GM23338 (cell line): ENCODE results near the gene ETHE1. TPM values are rescaled to one million over a fixed set of nuclear protein-coding genes. Genes with fewer than 3 reads are reported as not detected.

Source experiments
- ATAC-seq: fragments of 200-7000 bp; cut with Tn5 transposase; 3 replicates; pipeline ENCODE4 v1.9.1; 2020
- DNase-seq: peaks from one replicate; pipeline ENCODE4 v3.0.0-alpha.2; 2015; ENCODE audit warnings: low spot score
- H2AFZ ChIP-seq: fragments of 200-600 bp; sonication (generic); 2 replicates; pipeline ENCODE4 v1.8.0; 2016; ENCODE audit warnings: antibody characterized with exemption, mild to moderate bottlenecking, moderate library complexity
- H3F3A ChIP-seq: fragments of 200-600 bp; sonication (generic); replicated peaks from 2 replicates; pipeline ENCODE4 v1.8.0; 2017; ENCODE audit warnings: antibody characterized with exemption, mixed run types, low read depth
- H3K27ac ChIP-seq: fragments of 200-600 bp; sonication (generic); 2 replicates; pipeline ENCODE4 v1.6.1; 2016; ENCODE audit warnings: low read depth
- H3K27me3 ChIP-seq: fragments of 200-600 bp; sonication (generic); 2 replicates; pipeline ENCODE4 v1.8.0; 2016; ENCODE audit warnings: mild to moderate bottlenecking, mixed run types, moderate library complexity; ENCODE audit not compliant: insufficient read depth
- H3K36me3 ChIP-seq: fragments of 200-600 bp; sonication (generic); 2 replicates; pipeline ENCODE4 v1.8.0; 2016; ENCODE audit warnings: mild to moderate bottlenecking; ENCODE audit not compliant: insufficient read depth
- H3K4me1 ChIP-seq: fragments of 200-600 bp; sonication (generic); 2 replicates; pipeline ENCODE4 v1.8.0; 2016; ENCODE audit warnings: mild to moderate bottlenecking, moderate library complexity; ENCODE audit not compliant: insufficient read depth
- H3K4me2 ChIP-seq: fragments of 200-600 bp; sonication (generic); 2 replicates; pipeline ENCODE4 v1.7.1; 2017; ENCODE audit warnings: mixed run types
- H3K4me3 ChIP-seq: fragments of 200-600 bp; sonication (generic); 2 replicates; pipeline ENCODE4 v1.6.1; 2016; ENCODE audit warnings: mixed run types
- H3K79me2 ChIP-seq: fragments of 200-600 bp; sonication (generic); replicated peaks from 2 replicates; pipeline ENCODE4 v1.8.0; 2017; ENCODE audit warnings: mild to moderate bottlenecking; ENCODE audit not compliant: insufficient read depth
- H3K9me2 ChIP-seq: fragments of 200-600 bp; sonication (generic); 2 replicates; pipeline ENCODE4 v1.8.0; 2017; ENCODE audit not compliant: insufficient read depth
- H4K20me1 ChIP-seq: fragments of 200-600 bp; sonication (generic); replicated peaks from 2 replicates; pipeline ENCODE4 v1.8.0; 2017; ENCODE audit warnings: mild to moderate bottlenecking; ENCODE audit not compliant: insufficient read depth
- H3K27ac Mint-ChIP-seq: 2 replicates; pipeline ENCODE4 v1.8.0; 2020; ENCODE audit warnings: inconsistent platforms, mild to moderate bottlenecking, moderate library complexity, mixed read lengths
- H3K27me3 Mint-ChIP-seq: 3 replicates; pipeline ENCODE4 v1.8.0; 2022; ENCODE audit warnings: low read depth, mild to moderate bottlenecking, moderate library complexity, mixed read lengths, inconsistent platforms; ENCODE audit not compliant: insufficient read depth, poor library complexity
- H3K36me3 Mint-ChIP-seq: 3 replicates; pipeline ENCODE4 v1.8.0; 2021; ENCODE audit warnings: low read depth, mild to moderate bottlenecking, inconsistent platforms, moderate library complexity, mixed read lengths
- H3K4me1 Mint-ChIP-seq: 3 replicates; pipeline ENCODE4 v1.8.0; 2020; ENCODE audit warnings: mild to moderate bottlenecking, inconsistent platforms, mixed read lengths
- H3K4me3 Mint-ChIP-seq: 3 replicates; pipeline ENCODE4 v1.8.0; 2021; ENCODE audit warnings: moderate library complexity, mild to moderate bottlenecking, inconsistent platforms, mixed read lengths
- H3K9me3 Mint-ChIP-seq: 3 replicates; pipeline ENCODE4 v1.8.0; 2020; ENCODE audit warnings: moderate library complexity, mild to moderate bottlenecking, inconsistent platforms, mixed read lengths
- EZH2 ChIP-seq: fragments of 200-600 bp; sonication (generic); IDR thresholded peaks from one replicate; pipeline ENCODE4 v1.8.0; 2017; ENCODE audit warnings: antibody characterized with exemption, mild to moderate bottlenecking, low read depth; ENCODE audit not compliant: unreplicated experiment
- NANOG ChIP-seq: IDR thresholded peaks from 2 replicates; pipeline ENCODE4 v1.6.1; 2016; ENCODE audit warnings: antibody characterized with exemption, borderline replicate concordance
- POLR2AphosphoS5 ChIP-seq: IDR thresholded peaks from 2 replicates; pipeline ENCODE4 v1.6.1; 2016; ENCODE audit warnings: antibody characterized with exemption, low read depth
- ZNF331 ChIP-seq: fragments of 250-450 bp; sonication (Bioruptor Pico); IDR thresholded peaks from 2 replicates; pipeline ENCODE4 v1.5.0; 2020; ENCODE audit warnings: low read depth, mild to moderate bottlenecking, moderate library complexity
- polyA plus RNA-seq: library from polyadenylated mRNA; unstranded; fragments of >200 nt; fragmentation: Nextera tagmentation; extraction: Ambion mirVana; gene quantifications from 2 replicates; pipeline ENCODE4 v1.2.1, GENCODE V29; 2016
- total RNA-seq: library from RNA; depleted of rRNA; stranded (reverse); fragments of >200 nt; shearing (Covaris generic); gene quantifications from 2 replicates; pipeline ENCODE4 v1.2.3, GENCODE V29; 2014
- TF ChIP-seq, protein P1 (sequence below): IDR thresholded peaks from 2 replicates; pipeline ENCODE4 v1.6.1; 2016; ENCODE audit warnings: antibody characterized with exemption
- TF ChIP-seq, protein P2 (sequence below): IDR thresholded peaks from one replicate; pipeline ENCODE4 v1.6.1; 2018; ENCODE audit warnings: antibody characterized with exemption; ENCODE audit not compliant: unreplicated experiment
- TF ChIP-seq, protein P3 (sequence below): fragments of 250-450 bp; sonication (Bioruptor Pico); IDR thresholded peaks from 2 replicates; pipeline ENCODE4 v1.5.0; 2020; ENCODE audit warnings: mild to moderate bottlenecking, moderate library complexity

ETHE1 gene
- total and polyA plus RNA-seq, 2 experiments from 2014 or later = 11.1 to 25.5 TPM

DNA sequence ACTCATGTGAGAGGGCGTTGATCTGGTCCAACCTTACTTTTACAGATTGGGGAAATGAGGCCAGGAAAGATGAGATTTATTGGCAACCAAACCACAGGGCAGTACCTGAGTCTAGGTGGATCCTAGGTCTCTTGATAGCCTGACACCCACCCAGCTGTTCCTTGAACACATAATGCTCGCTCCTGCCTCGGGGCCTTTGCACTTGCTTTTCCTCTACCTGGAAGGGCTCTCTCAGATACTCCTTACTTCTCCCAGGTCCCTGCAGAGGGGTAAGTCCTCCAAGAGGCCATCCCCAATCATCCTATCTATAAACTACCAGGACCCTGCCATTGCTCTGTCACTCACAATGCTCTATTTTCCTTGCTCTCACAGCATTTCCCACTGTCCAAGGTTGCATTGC is 13.4 kb upstream of the ETHE1 start:
- Histone ChIP-seq H3K27me3 (no peaks in the 10 kb centered on the region), H3K27ac (no peak overlapping the region), H3K4me2 (no peak overlapping the region), H4K20me1 (no peaks in the 10 kb centered on the region; the same call in 1 of the 2 replicates), H3K4me3 (no peak overlapping the region), H2AFZ (no peak overlapping the region), H3K79me2 (no peaks in the 10 kb centered on the region), H3K4me1 (no peaks in the 10 kb centered on the region), H3F3A (no peaks in the 10 kb centered on the region), H3K9me2 (0 out of 2 replicates have a peak, but pooled peaks cover 3% of the 10 kb centered on the region), H3K36me3 (peaks cover 17% of the 10 kb centered on the region)
- DNase-seq (no peak), ATAC-seq (no peak)
- H3K9me3 Mint-ChIP-seq = peaks cover 21% of the 10 kb centered on the region
- H3K27ac Mint-ChIP-seq = no peak overlapping the region
- H3K4me1 Mint-ChIP-seq = peaks cover 4% of the 10 kb centered on the region
- peaks cover 76% of the 10 kb centered on the region for H3K36me3 Mint-ChIP-seq
- H3K4me3 Mint-ChIP-seq = no peak overlapping the region
- peaks cover 3% of the 10 kb centered on the region for H3K27me3 Mint-ChIP-seq
- TF ChIP-seq NANOG (no peak), EZH2 (no peak), POLR2AphosphoS5 (no peak), ZNF331 (CRISPR knock-in tag) (no peak)
- TF ChIP-seq, protein P1, sequence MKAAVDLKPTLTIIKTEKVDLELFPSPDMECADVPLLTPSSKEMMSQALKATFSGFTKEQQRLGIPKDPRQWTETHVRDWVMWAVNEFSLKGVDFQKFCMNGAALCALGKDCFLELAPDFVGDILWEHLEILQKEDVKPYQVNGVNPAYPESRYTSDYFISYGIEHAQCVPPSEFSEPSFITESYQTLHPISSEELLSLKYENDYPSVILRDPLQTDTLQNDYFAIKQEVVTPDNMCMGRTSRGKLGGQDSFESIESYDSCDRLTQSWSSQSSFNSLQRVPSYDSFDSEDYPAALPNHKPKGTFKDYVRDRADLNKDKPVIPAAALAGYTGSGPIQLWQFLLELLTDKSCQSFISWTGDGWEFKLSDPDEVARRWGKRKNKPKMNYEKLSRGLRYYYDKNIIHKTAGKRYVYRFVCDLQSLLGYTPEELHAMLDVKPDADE = no peak
- TF ChIP-seq, protein P2, sequence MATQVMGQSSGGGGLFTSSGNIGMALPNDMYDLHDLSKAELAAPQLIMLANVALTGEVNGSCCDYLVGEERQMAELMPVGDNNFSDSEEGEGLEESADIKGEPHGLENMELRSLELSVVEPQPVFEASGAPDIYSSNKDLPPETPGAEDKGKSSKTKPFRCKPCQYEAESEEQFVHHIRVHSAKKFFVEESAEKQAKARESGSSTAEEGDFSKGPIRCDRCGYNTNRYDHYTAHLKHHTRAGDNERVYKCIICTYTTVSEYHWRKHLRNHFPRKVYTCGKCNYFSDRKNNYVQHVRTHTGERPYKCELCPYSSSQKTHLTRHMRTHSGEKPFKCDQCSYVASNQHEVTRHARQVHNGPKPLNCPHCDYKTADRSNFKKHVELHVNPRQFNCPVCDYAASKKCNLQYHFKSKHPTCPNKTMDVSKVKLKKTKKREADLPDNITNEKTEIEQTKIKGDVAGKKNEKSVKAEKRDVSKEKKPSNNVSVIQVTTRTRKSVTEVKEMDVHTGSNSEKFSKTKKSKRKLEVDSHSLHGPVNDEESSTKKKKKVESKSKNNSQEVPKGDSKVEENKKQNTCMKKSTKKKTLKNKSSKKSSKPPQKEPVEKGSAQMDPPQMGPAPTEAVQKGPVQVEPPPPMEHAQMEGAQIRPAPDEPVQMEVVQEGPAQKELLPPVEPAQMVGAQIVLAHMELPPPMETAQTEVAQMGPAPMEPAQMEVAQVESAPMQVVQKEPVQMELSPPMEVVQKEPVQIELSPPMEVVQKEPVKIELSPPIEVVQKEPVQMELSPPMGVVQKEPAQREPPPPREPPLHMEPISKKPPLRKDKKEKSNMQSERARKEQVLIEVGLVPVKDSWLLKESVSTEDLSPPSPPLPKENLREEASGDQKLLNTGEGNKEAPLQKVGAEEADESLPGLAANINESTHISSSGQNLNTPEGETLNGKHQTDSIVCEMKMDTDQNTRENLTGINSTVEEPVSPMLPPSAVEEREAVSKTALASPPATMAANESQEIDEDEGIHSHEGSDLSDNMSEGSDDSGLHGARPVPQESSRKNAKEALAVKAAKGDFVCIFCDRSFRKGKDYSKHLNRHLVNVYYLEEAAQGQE = no peak
- TF ChIP-seq, protein P3, sequence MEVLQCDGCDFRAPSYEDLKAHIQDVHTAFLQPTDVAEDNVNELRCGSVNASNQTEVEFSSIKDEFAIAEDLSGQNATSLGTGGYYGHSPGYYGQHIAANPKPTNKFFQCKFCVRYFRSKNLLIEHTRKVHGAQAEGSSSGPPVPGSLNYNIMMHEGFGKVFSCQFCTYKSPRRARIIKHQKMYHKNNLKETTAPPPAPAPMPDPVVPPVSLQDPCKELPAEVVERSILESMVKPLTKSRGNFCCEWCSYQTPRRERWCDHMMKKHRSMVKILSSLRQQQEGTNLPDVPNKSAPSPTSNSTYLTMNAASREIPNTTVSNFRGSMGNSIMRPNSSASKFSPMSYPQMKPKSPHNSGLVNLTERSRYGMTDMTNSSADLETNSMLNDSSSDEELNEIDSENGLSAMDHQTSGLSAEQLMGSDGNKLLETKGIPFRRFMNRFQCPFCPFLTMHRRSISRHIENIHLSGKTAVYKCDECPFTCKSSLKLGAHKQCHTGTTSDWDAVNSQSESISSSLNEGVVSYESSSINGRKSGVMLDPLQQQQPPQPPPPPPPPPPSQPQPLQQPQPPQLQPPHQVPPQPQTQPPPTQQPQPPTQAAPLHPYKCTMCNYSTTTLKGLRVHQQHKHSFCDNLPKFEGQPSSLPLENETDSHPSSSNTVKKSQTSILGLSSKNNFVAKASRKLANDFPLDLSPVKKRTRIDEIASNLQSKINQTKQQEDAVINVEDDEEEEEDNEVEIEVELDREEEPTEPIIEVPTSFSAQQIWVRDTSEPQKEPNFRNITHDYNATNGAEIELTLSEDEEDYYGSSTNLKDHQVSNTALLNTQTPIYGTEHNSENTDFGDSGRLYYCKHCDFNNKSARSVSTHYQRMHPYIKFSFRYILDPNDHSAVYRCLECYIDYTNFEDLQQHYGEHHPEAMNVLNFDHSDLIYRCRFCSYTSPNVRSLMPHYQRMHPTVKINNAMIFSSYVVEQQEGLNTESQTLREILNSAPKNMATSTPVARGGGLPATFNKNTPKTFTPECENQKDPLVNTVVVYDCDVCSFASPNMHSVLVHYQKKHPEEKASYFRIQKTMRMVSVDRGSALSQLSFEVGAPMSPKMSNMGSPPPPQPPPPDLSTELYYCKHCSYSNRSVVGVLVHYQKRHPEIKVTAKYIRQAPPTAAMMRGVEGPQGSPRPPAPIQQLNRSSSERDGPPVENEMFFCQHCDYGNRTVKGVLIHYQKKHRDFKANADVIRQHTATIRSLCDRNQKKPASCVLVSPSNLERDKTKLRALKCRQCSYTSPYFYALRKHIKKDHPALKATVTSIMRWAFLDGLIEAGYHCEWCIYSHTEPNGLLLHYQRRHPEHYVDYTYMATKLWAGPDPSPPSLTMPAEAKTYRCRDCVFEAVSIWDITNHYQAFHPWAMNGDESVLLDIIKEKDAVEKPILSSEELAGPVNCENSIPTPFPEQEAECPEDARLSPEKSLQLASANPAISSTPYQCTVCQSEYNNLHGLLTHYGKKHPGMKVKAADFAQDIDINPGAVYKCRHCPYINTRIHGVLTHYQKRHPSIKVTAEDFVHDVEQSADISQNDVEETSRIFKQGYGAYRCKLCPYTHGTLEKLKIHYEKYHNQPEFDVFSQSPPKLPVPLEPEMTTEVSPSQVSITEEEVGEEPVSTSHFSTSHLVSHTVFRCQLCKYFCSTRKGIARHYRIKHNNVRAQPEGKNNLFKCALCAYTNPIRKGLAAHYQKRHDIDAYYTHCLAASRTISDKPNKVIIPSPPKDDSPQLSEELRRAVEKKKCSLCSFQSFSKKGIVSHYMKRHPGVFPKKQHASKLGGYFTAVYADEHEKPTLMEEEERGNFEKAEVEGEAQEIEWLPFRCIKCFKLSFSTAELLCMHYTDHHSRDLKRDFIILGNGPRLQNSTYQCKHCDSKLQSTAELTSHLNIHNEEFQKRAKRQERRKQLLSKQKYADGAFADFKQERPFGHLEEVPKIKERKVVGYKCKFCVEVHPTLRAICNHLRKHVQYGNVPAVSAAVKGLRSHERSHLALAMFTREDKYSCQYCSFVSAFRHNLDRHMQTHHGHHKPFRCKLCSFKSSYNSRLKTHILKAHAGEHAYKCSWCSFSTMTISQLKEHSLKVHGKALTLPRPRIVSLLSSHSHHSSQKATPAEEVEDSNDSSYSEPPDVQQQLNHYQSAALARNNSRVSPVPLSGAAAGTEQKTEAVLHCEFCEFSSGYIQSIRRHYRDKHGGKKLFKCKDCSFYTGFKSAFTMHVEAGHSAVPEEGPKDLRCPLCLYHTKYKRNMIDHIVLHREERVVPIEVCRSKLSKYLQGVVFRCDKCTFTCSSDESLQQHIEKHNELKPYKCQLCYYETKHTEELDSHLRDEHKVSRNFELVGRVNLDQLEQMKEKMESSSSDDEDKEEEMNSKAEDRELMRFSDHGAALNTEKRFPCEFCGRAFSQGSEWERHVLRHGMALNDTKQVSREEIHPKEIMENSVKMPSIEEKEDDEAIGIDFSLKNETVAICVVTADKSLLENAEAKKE (CRISPR knock-in tag) = no peak
